Thoracic aorta (tissue), 2 donors: ENCODE results near the gene ZFAND3. TPM values are rescaled to one million over a fixed set of nuclear protein-coding genes. Genes with fewer than 3 reads are reported as not detected.

Experiments used
- ATAC-seq: fragments of 150-250 bp; one replicate; pipeline ENCODE4 v1.8.0; 2017; ENCODE audit warnings: low read depth; ENCODE audit not compliant: insufficient number of reproducible peaks, low FRiP score
- DNase-seq: peaks from one replicate; pipeline ENCODE4 v3.0.0-alpha.2; 2020; ENCODE audit warnings: low spot score
- H3K27ac ChIP-seq, 2 donors: fragments of 200-600 bp; sonication (generic); 1 replicate in 1 of 2; 2 replicates in 1 of 2; pipeline ENCODE4 v1.5.1; 2016; ENCODE audit warnings: mild to moderate bottlenecking in 2 of 2, moderate library complexity in 2 of 2
- H3K27me3 ChIP-seq: fragments of 200-600 bp; sonication (generic); replicated peaks from 2 replicates; pipeline ENCODE4 v1.6.0; 2016; ENCODE audit warnings: mild to moderate bottlenecking; ENCODE audit not compliant: insufficient read depth
- H3K36me3 ChIP-seq: fragments of 200-600 bp; sonication (generic); one replicate; pipeline ENCODE4 v1.5.1; 2016
- H3K4me1 ChIP-seq, 2 donors: fragments of 200-600 bp; sonication (generic); 1 replicate in 1 of 2; 2 replicates in 1 of 2; pipeline versions ENCODE4 v1.5.1 to v1.6.0; 2016; ENCODE audit warnings: low read depth in 2 of 2, mild to moderate bottlenecking in 1 of 2; ENCODE audit not compliant: control insufficient read depth in 1 of 2
- H3K4me3 ChIP-seq: fragments of 200-600 bp; sonication (generic); 2 replicates; pipeline ENCODE4 v1.5.1; 2016; ENCODE audit warnings: mild to moderate bottlenecking
- H3K9me3 ChIP-seq: fragments of 200-600 bp; sonication (generic); 2 replicates; pipeline ENCODE4 v1.5.1; 2016
- total RNA-seq, 2 donors: library from RNA; depleted of rRNA; stranded (reverse); fragments of >200 nt; gene quantifications; one replicate each; pipeline versions ENCODE4 v1.1.0 to v1.2.3, GENCODE V29; 2016
- TF ChIP-seq, protein P1 (sequence below): fragments of 200-600 bp; sonication (generic); IDR thresholded peaks from one replicate; pipeline ENCODE4 v1.5.1; 2019; ENCODE audit warnings: antibody characterized with exemption

The ZFAND3 gene
- total RNA-seq, 2 donors from 2014 or later, result 45.4 to 56.2 TPM

DNA sequence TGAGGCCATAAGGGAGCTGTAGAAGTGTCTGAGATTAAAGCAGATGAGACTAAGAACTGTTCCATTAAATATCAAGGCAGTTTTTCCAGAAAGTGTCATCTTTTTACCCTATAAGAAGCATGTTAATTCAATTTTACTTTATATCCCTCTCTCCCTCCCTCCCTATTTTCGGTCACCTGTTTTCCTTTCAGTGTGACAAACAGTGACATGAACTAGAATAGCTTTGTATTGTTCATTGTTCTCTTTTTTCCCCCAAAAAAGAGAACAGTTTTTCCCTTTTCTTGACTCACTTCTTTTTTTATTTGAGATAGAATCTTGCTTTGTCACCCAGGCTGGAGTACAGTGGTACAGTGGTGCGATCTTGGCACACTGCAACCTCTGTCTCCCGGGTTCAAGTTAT, 269.3 kb downstream of the ZFAND3 start:
- DNase-seq, result no peak
- TF ChIP-seq, protein P1, sequence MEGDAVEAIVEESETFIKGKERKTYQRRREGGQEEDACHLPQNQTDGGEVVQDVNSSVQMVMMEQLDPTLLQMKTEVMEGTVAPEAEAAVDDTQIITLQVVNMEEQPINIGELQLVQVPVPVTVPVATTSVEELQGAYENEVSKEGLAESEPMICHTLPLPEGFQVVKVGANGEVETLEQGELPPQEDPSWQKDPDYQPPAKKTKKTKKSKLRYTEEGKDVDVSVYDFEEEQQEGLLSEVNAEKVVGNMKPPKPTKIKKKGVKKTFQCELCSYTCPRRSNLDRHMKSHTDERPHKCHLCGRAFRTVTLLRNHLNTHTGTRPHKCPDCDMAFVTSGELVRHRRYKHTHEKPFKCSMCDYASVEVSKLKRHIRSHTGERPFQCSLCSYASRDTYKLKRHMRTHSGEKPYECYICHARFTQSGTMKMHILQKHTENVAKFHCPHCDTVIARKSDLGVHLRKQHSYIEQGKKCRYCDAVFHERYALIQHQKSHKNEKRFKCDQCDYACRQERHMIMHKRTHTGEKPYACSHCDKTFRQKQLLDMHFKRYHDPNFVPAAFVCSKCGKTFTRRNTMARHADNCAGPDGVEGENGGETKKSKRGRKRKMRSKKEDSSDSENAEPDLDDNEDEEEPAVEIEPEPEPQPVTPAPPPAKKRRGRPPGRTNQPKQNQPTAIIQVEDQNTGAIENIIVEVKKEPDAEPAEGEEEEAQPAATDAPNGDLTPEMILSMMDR, result no peak
- H3K4me1 ChIP-seq, result peaks cover 0 to 14% of the 10 kb centered on the region in 2 donors
- no peak overlapping the region for H3K4me3 ChIP-seq
- ATAC-seq, result no peak
- H3K9me3 ChIP-seq, result no peaks in the 10 kb centered on the region
- H3K36me3 ChIP-seq, result no peaks in the 10 kb centered on the region
- no peaks in the 10 kb centered on the region for H3K27me3 ChIP-seq
- no peak overlapping the region for H3K27ac ChIP-seq

DNA sequence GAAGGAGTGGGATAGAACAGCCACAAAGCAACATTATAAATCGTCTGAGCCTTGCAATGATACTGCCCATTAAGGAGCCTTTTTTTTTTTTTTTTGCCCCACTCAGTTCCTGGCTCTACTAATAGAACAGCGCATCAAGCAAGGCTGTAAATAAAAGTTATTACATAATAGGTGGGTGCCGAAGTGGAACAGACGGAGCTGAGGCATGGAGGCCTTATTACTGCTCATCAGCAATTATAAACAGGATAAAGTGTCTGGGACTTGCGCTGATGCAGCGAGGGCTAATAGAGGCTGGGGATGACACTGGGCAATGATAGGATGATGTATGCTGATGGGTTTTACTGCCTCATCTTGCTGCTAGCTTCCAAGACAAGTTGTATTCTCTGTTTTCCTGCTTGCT, 272.1 kb downstream of the ZFAND3 start:
- ATAC-seq (no peak), DNase-seq (no peak)
- H3K36me3 ChIP-seq, result no peaks in the 10 kb centered on the region
- H3K27ac ChIP-seq, result no peak overlapping the region
- H3K27me3 ChIP-seq, result no peaks in the 10 kb centered on the region
- no peak overlapping the region for H3K4me3 ChIP-seq
- H3K4me1 ChIP-seq, result peaks cover 9 to 18% of the 10 kb centered on the region in 2 donors
- H3K9me3 ChIP-seq, result no peaks in the 10 kb centered on the region
- TF ChIP-seq, protein P1, result no peak

DNA sequence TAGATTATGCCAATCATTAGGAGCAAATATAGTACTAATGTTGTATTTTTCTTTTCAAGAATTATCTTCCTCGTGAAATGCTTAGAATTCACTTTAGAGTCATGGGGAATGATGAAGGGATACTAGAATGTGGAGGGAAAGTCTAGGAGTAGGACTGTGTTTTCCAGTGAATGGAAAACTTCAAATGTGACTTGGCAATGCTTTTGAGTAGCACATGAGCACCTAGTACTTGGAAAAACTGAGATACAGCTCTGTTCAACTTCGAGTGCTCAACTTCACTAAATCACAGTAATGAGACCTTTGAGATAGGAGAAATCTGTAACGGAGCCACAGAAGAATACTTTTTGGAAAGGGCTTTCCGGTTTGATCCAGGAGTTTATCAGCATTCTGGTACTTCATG, 272.9 kb downstream of the ZFAND3 start:
- Histone ChIP-seq H3K27ac (no peak overlapping the region), H3K9me3 (no peaks in the 10 kb centered on the region), H3K4me3 (no peak overlapping the region), H3K4me1 (peaks cover 9 to 10% of the 10 kb centered on the region in 2 donors), H3K36me3 (no peaks in the 10 kb centered on the region), H3K27me3 (no peaks in the 10 kb centered on the region)
- DNase-seq (no peak), ATAC-seq (no peak)
- TF ChIP-seq, protein P1, result no peak

DNA sequence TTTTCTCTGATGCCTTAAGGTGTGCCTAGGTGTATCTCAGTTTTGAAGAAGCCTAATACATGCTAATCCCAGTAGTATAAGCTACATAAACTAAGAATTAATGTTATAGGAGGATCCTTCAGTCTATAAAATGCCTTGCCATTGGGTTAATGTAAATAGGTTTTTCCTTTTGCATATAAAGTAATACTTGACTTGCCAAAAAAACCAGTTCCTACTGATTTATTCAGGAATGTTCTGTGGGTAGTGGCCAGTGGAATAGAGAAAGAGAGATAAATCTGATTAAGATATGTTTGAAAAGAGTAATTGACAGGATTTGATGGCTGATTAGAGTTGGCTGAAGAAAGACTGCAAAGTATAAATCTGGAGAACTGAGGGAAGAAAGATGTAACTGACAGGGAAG, 273.4 kb downstream of the ZFAND3 start:
- Histone ChIP-seq H3K9me3 (no peaks in the 10 kb centered on the region), H3K27ac (no peak overlapping the region), H3K4me1 (peaks cover 9 to 10% of the 10 kb centered on the region in 2 donors), H3K36me3 (no peaks in the 10 kb centered on the region), H3K27me3 (no peaks in the 10 kb centered on the region), H3K4me3 (no peak overlapping the region)
- no peak for DNase-seq
- TF ChIP-seq, protein P1, result no peak
- no peak for ATAC-seq

DNA sequence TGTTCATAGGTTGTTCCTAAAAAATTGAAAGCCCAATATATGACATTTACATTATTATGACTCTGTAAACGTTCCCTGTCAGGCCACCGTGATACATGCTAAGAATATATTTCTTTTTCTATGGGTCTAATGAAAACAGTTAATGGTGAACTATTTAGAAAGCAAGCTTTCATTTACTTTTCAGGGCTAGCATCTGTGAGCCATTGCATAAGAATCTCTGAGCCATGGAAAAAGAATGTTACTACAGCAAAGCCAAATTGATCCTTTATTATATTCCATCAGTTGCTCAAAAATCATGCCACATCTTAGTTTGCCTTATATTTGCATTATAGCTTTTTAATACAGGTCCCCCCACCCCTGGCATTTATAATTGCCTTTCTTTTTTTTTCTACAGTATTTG, 275.5 kb downstream of the ZFAND3 start:
- H3K4me3 ChIP-seq, result no peak overlapping the region
- no peaks in the 10 kb centered on the region for H3K27me3 ChIP-seq
- H3K36me3 ChIP-seq, result no peaks in the 10 kb centered on the region
- peaks cover 9 to 10% of the 10 kb centered on the region in 2 donors for H3K4me1 ChIP-seq
- H3K9me3 ChIP-seq, result no peaks in the 10 kb centered on the region
- TF ChIP-seq, protein P1, result no peak
- ATAC-seq (no peak), DNase-seq (no peak)
- no peak overlapping the region for H3K27ac ChIP-seq
